GM19193 (cell line): Measurements from ENCODE around the gene RPS6KL1.

Experiments
- POLR2A ChIP-seq: IDR thresholded peaks from 4 replicates; pipeline ENCODE4 v1.6.1; 2011; ENCODE audit not compliant: insufficient read depth, insufficient read length; ENCODE audit errors: extremely low read depth

Gene RPS6KL1

GRCh38 chr14:74924061-74924460 lies 1.0 kb upstream of the RPS6KL1 start:
- no peak for TF ChIP-seq POLR2A

DNA sequence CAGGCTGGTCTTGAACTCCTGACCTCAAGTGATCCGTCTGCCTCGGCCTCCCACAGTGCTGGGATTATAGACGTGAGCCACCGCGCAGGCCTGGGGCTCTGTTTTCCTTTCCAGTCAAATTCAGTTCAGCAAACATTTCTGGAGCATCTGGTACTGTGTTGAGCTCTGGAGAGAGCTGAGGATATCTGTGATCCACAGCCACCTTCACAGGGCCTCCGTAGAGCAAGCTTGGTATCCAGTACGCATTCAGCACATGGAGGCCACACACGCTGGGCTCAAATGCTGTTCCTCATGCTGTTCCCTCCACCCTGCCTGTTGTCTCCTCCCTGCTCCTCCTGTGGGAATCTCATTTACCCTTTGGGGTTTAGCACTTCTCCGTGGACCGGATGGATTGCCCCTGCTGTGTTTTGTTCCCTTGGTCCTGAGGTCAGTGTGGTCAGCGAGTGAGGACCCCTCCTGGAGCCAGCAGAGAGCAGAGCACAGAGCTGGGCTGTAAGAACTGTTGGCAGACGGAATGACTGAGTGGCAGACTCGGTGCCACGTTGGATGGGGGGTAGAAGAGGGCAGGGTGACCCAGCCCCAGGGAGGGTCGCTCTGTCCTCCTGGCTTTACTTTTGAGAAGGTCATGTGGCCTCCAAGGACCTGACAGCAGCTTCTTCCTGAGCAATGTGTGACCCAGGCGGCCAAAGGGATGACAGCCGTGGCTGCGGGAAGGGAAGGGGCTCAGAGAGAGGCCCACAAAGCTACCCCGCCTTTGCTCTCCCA lies 891 bp downstream of the RPS6KL1 start:
- TF ChIP-seq POLR2A, result no peak

DNA sequence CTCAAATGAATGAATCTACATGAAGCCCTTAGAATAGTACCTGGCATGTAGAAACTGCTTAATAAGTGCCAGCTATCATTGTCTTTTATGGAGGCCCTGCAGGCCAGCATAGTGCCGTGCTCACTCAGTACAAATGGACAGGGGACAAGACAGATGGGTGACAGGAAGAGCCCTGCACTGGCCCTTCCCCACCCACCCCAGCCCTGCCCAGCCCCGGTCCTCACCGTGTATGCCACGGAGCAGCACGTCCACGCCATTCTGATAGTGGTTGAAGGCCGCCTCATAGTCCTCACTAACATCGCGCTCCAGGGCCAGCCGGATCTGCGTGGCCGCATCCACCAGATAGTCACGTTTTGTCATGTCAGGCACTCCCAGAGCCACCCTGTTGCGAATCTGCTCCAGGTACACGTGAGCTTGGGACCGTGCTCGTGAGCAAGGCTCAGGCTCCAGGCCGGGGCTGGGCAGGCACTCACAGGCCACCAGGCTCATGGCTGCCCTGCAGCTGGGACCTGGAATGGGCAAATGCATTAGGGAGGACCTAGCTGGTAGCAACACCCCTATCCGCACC lies 1.9 kb downstream of the RPS6KL1 start:
- no peak for TF ChIP-seq POLR2A

DNA sequence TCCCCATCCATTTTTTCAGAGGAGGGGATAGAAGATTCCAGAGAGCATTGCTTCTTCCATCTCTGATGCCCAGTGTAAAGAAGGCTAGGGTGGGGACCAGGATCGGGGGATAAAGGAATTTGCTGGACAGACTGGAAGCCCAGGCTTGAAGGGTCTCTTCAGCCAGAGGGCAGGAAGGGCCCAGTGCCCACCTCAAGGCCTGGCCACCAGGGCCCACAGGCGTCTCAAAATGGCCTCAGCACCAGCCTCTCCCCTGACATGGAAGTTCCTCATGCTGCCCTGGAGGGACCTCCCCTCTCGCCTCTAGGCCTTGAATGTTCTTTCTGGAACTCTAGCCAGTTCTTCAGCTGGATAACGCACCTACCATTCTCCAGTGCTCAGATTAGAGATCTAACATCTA lies 2.8 kb downstream of the RPS6KL1 start:
- TF ChIP-seq POLR2A, result no peak

- TF ChIP-seq POLR2A, result no peak
Observed at GRCh38 chr14:74919421-74920165, 3.5 kb downstream of the RPS6KL1 start.

DNA sequence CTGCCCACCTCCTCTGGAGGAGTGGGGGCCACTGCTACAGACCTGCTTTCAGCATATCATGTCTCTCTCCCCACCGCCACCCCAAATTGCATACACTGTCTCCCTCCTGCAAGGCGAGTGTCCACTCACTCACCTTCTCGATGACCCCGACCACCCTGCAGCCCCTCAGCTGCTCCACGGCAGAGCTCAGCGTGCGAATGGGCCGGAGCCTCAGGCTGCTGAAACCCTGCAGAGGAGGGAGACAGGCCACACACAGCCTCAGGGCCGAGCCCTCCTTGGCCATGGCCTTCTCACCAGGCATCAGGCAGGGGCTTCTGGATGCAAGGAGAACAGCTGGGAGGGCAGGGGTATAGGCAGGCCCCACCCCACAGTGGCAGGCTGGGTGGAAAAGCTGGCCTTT lies 4.7 kb downstream of the RPS6KL1 start:
- TF ChIP-seq POLR2A, result no peak

DNA sequence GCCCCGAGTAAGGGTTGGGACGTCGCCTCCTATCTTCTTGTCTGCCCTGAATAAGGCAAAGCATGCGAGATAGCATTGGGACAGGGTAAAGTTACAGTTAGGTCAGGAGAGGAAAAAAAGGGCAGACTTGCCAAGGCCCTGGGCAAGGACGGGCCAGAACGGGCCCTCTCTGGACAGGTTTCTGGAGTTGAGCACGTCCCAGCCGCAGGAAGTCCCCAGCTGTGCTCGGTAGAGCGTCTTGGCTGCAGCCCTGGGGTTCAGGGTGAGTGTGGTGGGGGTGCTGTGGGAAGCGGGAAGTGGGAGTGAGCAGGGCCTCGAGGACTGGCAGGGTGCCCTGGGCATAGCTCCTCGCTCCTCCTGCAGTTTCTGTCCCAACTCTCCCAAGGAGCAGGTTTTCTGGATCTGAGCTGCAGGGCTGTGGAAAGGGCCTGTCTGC lies 5.4 kb downstream of the RPS6KL1 start:
- no peak for TF ChIP-seq POLR2A

GRCh38 chr14:74917178-74917543 lies 5.9 kb downstream of the RPS6KL1 start:
- no peak for TF ChIP-seq POLR2A

GRCh38 chr14:74915826-74916225 lies 7.2 kb downstream of the RPS6KL1 start:
- TF ChIP-seq POLR2A, result no peak

DNA sequence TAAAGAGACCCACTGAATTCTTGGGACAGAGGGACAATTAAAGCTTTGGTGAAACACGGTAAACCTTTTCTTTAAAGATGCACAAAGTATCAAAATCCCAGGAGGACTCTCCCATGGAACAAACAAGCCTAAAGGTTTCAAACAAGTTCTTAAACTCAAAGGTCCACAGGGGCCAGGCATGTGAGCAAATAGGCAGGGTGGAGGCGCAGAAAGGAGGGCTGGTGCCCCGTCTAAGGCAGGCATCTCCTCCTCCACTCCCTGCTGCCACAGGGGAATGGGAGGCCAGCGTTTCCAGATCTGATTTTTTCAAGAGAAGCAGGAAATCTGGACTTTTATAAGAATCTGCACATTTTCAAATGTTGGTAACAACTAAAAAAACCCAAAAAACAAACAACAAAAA lies 7.6 kb downstream of the RPS6KL1 start:
- no peak for TF ChIP-seq POLR2A

- no peak for TF ChIP-seq POLR2A
Observed at GRCh38 chr14:74913986-74914573, 9.0 kb downstream of the RPS6KL1 start.

DNA sequence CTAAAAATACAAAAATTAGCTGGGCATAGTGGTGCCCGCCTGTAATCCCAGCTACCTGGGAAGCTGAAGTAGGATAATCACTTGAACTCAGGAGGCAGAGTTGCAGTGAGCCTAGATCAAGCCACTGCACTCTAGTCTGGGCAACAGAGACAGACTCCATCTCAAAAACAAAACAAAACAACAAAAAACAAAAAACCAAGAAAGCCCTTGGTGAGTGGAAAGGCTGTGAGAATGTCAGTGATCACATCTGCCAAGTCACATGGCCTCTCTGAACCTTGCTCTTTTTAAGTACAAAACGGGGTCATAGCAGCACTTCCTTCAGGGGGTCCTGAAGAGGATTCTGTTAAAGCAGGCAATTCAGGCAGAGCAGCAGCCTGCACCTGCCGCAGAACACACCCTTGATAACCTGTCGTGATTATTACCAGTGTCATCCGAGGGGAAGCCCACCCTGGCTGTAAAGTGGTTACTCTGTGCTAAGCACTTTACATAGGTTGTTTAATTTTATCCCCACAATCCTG lies 9.6 kb downstream of the RPS6KL1 start:
- no peak for TF ChIP-seq POLR2A

- no peak for TF ChIP-seq POLR2A
Observed at GRCh38 chr14:74912801-74913200, 10.3 kb downstream of the RPS6KL1 start.

DNA sequence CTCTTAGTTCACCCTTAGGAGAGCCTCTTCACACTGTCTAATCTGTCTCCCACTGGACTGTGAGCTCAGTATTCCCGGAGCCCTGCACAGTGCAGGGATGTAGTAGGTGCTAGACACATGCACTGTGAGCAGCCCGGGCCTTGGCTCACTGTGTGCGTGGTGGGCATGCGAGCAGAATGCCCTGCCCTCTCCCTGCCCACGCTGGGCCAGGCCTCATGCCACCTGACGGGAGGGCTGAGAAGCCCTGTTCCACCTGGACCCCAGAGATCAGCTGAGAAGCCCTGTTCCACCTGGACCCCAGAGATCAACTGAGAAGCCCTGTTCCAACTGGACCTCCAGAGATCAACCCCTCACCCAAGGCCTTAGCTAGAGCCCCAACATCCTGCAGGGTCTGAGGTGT lies 10.9 kb downstream of the RPS6KL1 start:
- no peak for TF ChIP-seq POLR2A

DNA sequence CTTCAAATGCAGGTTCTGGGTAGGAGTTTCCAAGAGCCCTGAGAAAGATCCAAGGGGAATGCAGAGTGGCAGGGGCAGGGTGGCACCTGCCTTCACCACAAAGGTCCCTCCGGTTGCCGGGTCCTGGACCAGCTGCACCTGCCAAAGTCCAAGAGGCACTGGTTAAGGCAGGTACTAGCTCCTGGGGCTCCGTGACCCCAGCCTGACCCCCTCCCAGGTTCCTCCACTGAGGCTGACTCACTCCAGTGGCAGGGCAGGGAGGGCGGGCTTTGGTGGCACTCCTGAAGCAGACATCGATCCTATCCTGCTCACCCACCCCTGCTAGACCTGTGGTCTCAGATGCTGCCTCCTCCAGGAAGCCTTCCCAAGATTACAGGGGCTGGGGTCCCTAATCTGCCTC lies 11.4 kb downstream of the RPS6KL1 start:
- TF ChIP-seq POLR2A, result no peak
